SU-DHL-6 (cell line): Measurements from ENCODE around the gene IL20RA.

Source experiments
- H2AFZ ChIP-seq: fragments of 200-600 bp; sonication (generic); 2 replicates; pipeline ENCODE4 v1.6.1; 2014; ENCODE audit warnings: low read depth, mild to moderate bottlenecking, moderate library complexity, mixed read lengths, antibody characterized with exemption, low read length; ENCODE audit not compliant: severe bottlenecking
- H3F3A ChIP-seq: fragments of 200-600 bp; shearing (Covaris generic); 2 replicates; pipeline ENCODE4 v1.6.0; 2016; ENCODE audit warnings: antibody characterized with exemption, mild to moderate bottlenecking; ENCODE audit not compliant: insufficient read depth
- H3K27ac ChIP-seq: fragments of 200-600 bp; sonication (generic); 2 replicates; pipeline ENCODE4 v1.5.1; 2016; ENCODE audit warnings: low read depth, mild to moderate bottlenecking, low read length, moderate library complexity, mixed read lengths
- H3K27me3 ChIP-seq: fragments of 200-600 bp; sonication (generic), shearing (Covaris generic); 2 replicates; pipeline ENCODE4 v1.6.0; 2014; ENCODE audit warnings: mild to moderate bottlenecking, low read length
- H3K36me3 ChIP-seq: fragments of 200-600 bp; sonication (generic); 2 replicates; pipeline ENCODE4 v1.6.1; 2014; ENCODE audit warnings: mild to moderate bottlenecking, low read length, mixed read lengths
- H3K4me2 ChIP-seq: fragments of 300-600, 200-600 bp; shearing (Covaris generic), sonication (generic); 2 replicates; pipeline ENCODE4 v1.6.0; 2014; ENCODE audit warnings: low read length, low read depth, mild to moderate bottlenecking; ENCODE audit not compliant: poor library complexity, severe bottlenecking
- H3K4me3 ChIP-seq: fragments of 200-600 bp; sonication (generic); 2 replicates; pipeline ENCODE4 v1.5.1; 2014; ENCODE audit warnings: antibody characterized with exemption, low read length, mild to moderate bottlenecking, mixed read lengths; ENCODE audit not compliant: insufficient read depth, poor library complexity, severe bottlenecking
- H3K79me2 ChIP-seq: fragments of 200-600 bp; sonication (generic); 2 replicates; pipeline ENCODE4 v1.6.1; 2014; ENCODE audit warnings: mild to moderate bottlenecking, low read length, moderate library complexity; ENCODE audit not compliant: insufficient read depth
- H3K9ac ChIP-seq: fragments of 200-600 bp; sonication (generic); 2 replicates; pipeline ENCODE4 v1.7.0; 2014; ENCODE audit warnings: mild to moderate bottlenecking, low read length
- H3K9me2 ChIP-seq: fragments of 200-600 bp; sonication (generic); replicated peaks from 2 replicates; pipeline ENCODE4 v1.6.1; 2014; ENCODE audit warnings: low read length; ENCODE audit not compliant: insufficient read depth
- H3K9me3 ChIP-seq: fragments of 200-600 bp; sonication (generic); 2 replicates; pipeline ENCODE4 v1.6.1; 2014; ENCODE audit warnings: low read length, mixed read lengths; ENCODE audit not compliant: insufficient read depth
- H4K20me1 ChIP-seq: fragments of 200-600 bp; sonication (generic); 2 replicates; pipeline ENCODE4 v1.6.1; 2014; ENCODE audit warnings: low read depth, mild to moderate bottlenecking, antibody characterized with exemption, low read length, moderate library complexity, mixed read lengths
- EZH2phosphoT487 ChIP-seq: fragments of 200-600 bp; sonication (generic), shearing (Covaris generic); conservative IDR thresholded peaks from 2 replicates; pipeline ENCODE4 v1.6.1; 2018; ENCODE audit warnings: mild to moderate bottlenecking, antibody characterized with exemption, low read length, moderate library complexity, mixed read lengths
- TF ChIP-seq, protein P1 (sequence below): fragments of 200-600 bp; sonication (generic); IDR thresholded peaks from one replicate; pipeline ENCODE4 v1.5.1; 2017; ENCODE audit warnings: antibody characterized with exemption, mild to moderate bottlenecking, low read length, moderate library complexity; ENCODE audit not compliant: insufficient read depth, poor library complexity, severe bottlenecking

Gene IL20RA

DNA sequence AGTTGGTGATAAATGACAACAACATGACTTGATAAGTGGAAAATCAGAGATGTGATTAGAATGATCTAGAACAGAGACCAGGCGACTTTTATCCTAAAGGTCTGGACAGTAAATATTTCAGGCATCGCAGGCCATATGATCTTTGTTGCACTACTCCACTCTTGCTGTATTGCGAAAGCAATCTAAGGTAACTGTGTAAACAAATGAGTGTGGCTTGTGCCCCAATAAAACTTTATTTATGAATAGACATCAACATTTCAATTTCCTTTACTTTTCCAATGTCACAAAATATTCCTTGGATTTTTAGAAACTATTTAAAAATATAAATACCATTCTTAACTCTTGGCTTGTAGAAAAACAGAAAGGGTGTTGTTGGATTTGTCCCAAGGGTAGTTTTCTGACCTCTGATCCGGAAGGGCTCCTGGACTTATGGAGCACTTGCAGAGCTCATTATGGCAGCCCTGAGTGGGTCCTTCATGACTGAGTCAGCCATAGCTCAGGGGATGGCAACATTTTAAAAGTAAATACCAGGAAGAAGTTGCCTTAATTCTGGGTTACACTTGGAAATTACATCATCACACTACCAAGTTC, 34.5 kb downstream of the IL20RA start:
- H3K36me3 ChIP-seq = no peaks in the 10 kb centered on the region
- no peaks in the 10 kb centered on the region for H3K79me2 ChIP-seq
- H3K9me2 ChIP-seq = no peaks in the 10 kb centered on the region
- no peaks in the 10 kb centered on the region for H3K27me3 ChIP-seq
- H3K9ac ChIP-seq = no peak overlapping the region
- no peaks in the 10 kb centered on the region for H3F3A ChIP-seq
- no peaks in the 10 kb centered on the region for H4K20me1 ChIP-seq
- H3K9me3 ChIP-seq = no peaks in the 10 kb centered on the region
- no peak overlapping the region for H3K4me2 ChIP-seq
- no peak for TF ChIP-seq EZH2phosphoT487
- H2AFZ ChIP-seq = no peak overlapping the region
- no peak overlapping the region for H3K4me3 ChIP-seq
- no peak overlapping the region for H3K27ac ChIP-seq

DNA sequence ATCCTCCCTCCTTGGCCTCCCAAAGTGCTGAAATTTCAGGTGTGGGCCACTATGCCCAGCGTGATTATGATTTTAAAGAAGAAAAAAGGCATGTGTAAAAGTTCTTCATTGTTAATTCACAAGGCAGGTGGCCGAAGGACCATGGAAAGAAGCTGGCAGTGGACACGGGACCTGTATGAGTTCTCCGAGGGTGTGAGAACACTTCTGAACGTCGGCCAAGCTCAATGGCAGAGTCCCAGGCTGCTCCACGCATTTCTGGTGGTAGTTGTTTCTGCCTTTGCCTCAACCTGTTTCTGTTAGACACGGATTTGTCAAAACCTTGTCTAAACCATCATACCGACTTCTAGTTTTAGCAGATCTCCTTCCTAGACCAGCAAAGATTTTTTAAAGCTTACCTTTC, 36.6 kb downstream of the IL20RA start:
- no peak overlapping the region for H3K27ac ChIP-seq
- H3K4me2 ChIP-seq = no peak overlapping the region
- no peaks in the 10 kb centered on the region for H3K36me3 ChIP-seq
- H3K9me3 ChIP-seq = no peaks in the 10 kb centered on the region
- H3K79me2 ChIP-seq = no peaks in the 10 kb centered on the region
- no peak overlapping the region for H3K4me3 ChIP-seq
- no peaks in the 10 kb centered on the region for H3K9me2 ChIP-seq
- no peak overlapping the region for H3K9ac ChIP-seq
- H3F3A ChIP-seq = no peaks in the 10 kb centered on the region
- no peak overlapping the region for H2AFZ ChIP-seq
- H3K27me3 ChIP-seq = no peaks in the 10 kb centered on the region
- TF ChIP-seq EZH2phosphoT487 = no peak
- TF ChIP-seq, protein P1, sequence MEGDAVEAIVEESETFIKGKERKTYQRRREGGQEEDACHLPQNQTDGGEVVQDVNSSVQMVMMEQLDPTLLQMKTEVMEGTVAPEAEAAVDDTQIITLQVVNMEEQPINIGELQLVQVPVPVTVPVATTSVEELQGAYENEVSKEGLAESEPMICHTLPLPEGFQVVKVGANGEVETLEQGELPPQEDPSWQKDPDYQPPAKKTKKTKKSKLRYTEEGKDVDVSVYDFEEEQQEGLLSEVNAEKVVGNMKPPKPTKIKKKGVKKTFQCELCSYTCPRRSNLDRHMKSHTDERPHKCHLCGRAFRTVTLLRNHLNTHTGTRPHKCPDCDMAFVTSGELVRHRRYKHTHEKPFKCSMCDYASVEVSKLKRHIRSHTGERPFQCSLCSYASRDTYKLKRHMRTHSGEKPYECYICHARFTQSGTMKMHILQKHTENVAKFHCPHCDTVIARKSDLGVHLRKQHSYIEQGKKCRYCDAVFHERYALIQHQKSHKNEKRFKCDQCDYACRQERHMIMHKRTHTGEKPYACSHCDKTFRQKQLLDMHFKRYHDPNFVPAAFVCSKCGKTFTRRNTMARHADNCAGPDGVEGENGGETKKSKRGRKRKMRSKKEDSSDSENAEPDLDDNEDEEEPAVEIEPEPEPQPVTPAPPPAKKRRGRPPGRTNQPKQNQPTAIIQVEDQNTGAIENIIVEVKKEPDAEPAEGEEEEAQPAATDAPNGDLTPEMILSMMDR = no peak
- H4K20me1 ChIP-seq = no peaks in the 10 kb centered on the region

DNA sequence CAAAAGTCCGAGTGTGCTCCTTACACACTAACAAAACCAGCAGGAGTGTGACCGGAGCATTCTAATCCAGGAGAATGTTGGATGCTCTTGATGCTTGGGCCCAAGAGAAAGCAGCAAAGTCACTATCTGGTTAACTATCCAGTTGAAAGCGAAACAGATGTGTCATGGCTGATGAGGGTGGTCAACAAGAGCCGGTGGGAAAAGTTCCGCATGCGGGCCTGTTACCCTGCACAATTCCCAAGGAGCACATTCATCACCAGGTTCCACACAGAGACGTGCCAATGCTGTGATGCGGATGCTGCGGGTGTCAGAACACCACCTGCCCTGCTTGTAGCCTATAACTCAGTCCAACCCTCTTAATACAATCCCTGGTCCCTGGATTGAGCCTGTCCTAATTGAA, 38.7 kb downstream of the IL20RA start:
- Histone ChIP-seq H3K9ac (no peak overlapping the region), H3F3A (no peaks in the 10 kb centered on the region), H3K27me3 (no peaks in the 10 kb centered on the region), H3K27ac (no peak overlapping the region), H3K79me2 (no peaks in the 10 kb centered on the region), H2AFZ (no peak overlapping the region), H3K9me2 (no peaks in the 10 kb centered on the region), H3K9me3 (no peaks in the 10 kb centered on the region), H3K4me3 (no peak overlapping the region), H3K36me3 (no peaks in the 10 kb centered on the region), H3K4me2 (no peak overlapping the region), H4K20me1 (no peaks in the 10 kb centered on the region)
- TF ChIP-seq, protein P1 = no peak
- no peak for TF ChIP-seq EZH2phosphoT487

DNA sequence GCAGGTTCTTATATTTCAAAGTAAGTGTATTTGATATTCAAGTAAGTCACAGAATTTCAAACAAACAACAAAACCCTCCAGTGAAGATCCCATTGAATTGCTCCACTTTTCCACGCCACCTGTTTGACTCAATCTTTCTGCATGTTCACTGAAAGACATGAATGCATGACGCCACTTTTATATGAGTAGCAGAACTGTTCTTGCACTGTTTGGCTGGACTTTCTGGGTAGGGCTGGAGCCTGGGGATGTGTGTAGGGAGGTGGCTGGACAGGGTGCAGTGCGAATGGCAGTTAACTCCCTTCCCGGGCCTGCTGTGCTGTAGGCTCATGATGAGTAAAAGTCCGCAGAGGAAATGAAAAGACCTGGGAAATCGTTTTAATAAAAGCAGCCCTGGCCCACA, 39.7 kb downstream of the IL20RA start:
- Histone ChIP-seq H3K9ac (no peak overlapping the region), H3K79me2 (no peaks in the 10 kb centered on the region), H3K4me2 (no peak overlapping the region), H3K27ac (no peak overlapping the region), H3K4me3 (no peak overlapping the region), H3F3A (no peaks in the 10 kb centered on the region), H3K36me3 (no peaks in the 10 kb centered on the region), H4K20me1 (no peaks in the 10 kb centered on the region), H3K27me3 (no peaks in the 10 kb centered on the region), H2AFZ (no peak overlapping the region), H3K9me2 (no peaks in the 10 kb centered on the region), H3K9me3 (no peaks in the 10 kb centered on the region)
- TF ChIP-seq, protein P1 = no peak
- TF ChIP-seq EZH2phosphoT487 = no peak
